Karpas-422 (cell line): ENCODE data around the gene ASH1L. TPM values are rescaled to one million over a fixed set of nuclear protein-coding genes. Genes with fewer than 3 reads are reported as not detected.
A peak's percentile ranks its signal among the peaks of the same experiment; 100 is the strongest.

ENCODE experiments used
- DNase-seq: peaks from one replicate; pipeline ENCODE4 v3.0.0-alpha.2; 2015
- H2AFZ ChIP-seq: fragments of 200-600 bp; sonication (generic); 2 replicates; pipeline ENCODE4 v1.6.1; 2014; ENCODE audit warnings: antibody characterized with exemption, low read length, mixed read lengths
- H3K27ac ChIP-seq: fragments of 200-600 bp; sonication (generic); 2 replicates; pipeline ENCODE4 v1.5.1; 2014; ENCODE audit warnings: mild to moderate bottlenecking, low read length, moderate library complexity
- H3K27me3 ChIP-seq: fragments of 200-600 bp; sonication (generic); 2 replicates; pipeline ENCODE4 v1.6.1; 2014; ENCODE audit warnings: low read length, mixed read lengths
- H3K36me3 ChIP-seq: fragments of 200-600 bp; sonication (generic); 2 replicates; pipeline ENCODE4 v1.6.1; 2014; ENCODE audit warnings: low read length, mixed read lengths; ENCODE audit not compliant: insufficient read depth
- H3K4me1 ChIP-seq: fragments of 200-600 bp; sonication (generic); 2 replicates; pipeline ENCODE4 v1.6.1; 2014; ENCODE audit warnings: mild to moderate bottlenecking, low read length, mixed read lengths
- H3K4me2 ChIP-seq: fragments of 200-600 bp; sonication (generic); 2 replicates; pipeline ENCODE4 v1.6.1; 2014; ENCODE audit warnings: low read length, low read depth, mild to moderate bottlenecking; ENCODE audit not compliant: poor library complexity, severe bottlenecking
- H3K4me3 ChIP-seq: fragments of 200-600 bp; sonication (generic); 2 replicates; pipeline ENCODE4 v1.5.1; 2014; ENCODE audit warnings: mild to moderate bottlenecking, antibody characterized with exemption, low read length, mixed read lengths
- H3K79me2 ChIP-seq: fragments of 200-600 bp; sonication (generic); 2 replicates; pipeline ENCODE4 v1.6.1; 2014; ENCODE audit warnings: mild to moderate bottlenecking, low read length, mixed read lengths
- H3K9ac ChIP-seq: fragments of 200-600 bp; sonication (generic); 2 replicates; pipeline ENCODE4 v1.6.0; 2014; ENCODE audit warnings: low read length
- H3K9me2 ChIP-seq: fragments of 200-600 bp; sonication (generic), shearing (Covaris generic); replicated peaks from 2 replicates; pipeline ENCODE4 v1.6.0; 2014; ENCODE audit warnings: mild to moderate bottlenecking, low read length, moderate library complexity; ENCODE audit not compliant: insufficient read depth
- H3K9me3 ChIP-seq: fragments of 300-700, 200-600 bp; sonication (generic); 2 replicates; pipeline ENCODE4 v1.6.1; 2014; ENCODE audit warnings: low read length, mixed read lengths
- H4K20me1 ChIP-seq: fragments of 200-600 bp; sonication (generic); 2 replicates; pipeline ENCODE4 v1.6.1; 2014; ENCODE audit warnings: mild to moderate bottlenecking, antibody characterized with exemption, low read length, low read depth; ENCODE audit not compliant: insufficient read depth
- total RNA-seq: library from RNA; depleted of rRNA; stranded (reverse); fragments of >200 nt; shearing (Covaris generic); gene quantifications from 2 replicates; pipeline ENCODE4 v1.2.3, GENCODE V29; 2014; ENCODE audit warnings: low replicate concordance

ASH1L gene
- total RNA-seq, 1 experiment from 2014 or later: 45.1 TPM

GRCh38 chr1:155322571-155322952, 240.0 kb downstream of the ASH1L start:
- H3K4me2 ChIP-seq: peak overlapping the region; percentile 98
- peak overlapping the region; percentile 99 for H3K9ac ChIP-seq
- H3K4me3 ChIP-seq: peak overlapping the region; percentile 96
- no peaks in the 10 kb centered on the region for H4K20me1 ChIP-seq
- no peaks in the 10 kb centered on the region for H3K27me3 ChIP-seq
- peaks cover 40% of the 10 kb centered on the region for H3K4me1 ChIP-seq
- H2AFZ ChIP-seq: no peak overlapping the region
- H3K36me3 ChIP-seq: peaks cover 16% of the 10 kb centered on the region; the same call in 1 of the 2 replicates
- peak; percentile 68 for DNase-seq
- no peaks in the 10 kb centered on the region for H3K9me3 ChIP-seq
- 0 out of 2 replicates have a peak overlapping the region, but pooled peaks have one; percentile 89 for H3K27ac ChIP-seq
- no peaks in the 10 kb centered on the region for H3K79me2 ChIP-seq
- H3K9me2 ChIP-seq: no peaks in the 10 kb centered on the region

GRCh38 chr1:155321639-155322503, 240.7 kb downstream of the ASH1L start:
- no peaks in the 10 kb centered on the region for H4K20me1 ChIP-seq

GRCh38 chr1:155320661-155321617, 241.7 kb downstream of the ASH1L start, which contains the start of gene RUSC1:
RUSC1 (plus strand) TSS chr1:155320894; CDS start chr1:155321774, 880 bp downstream.
- Histone ChIP-seq H3K36me3 (peaks cover 25% of the 10 kb centered on the region; the same call in 1 of the 2 replicates), H3K4me2 (peak within 1 kb of the TSS; percentile 98), H3K4me3 (peak within 1 kb of the TSS; percentile 96; the same call in 1 of the 2 replicates), H3K27me3 (no peaks in the 10 kb centered on the region), H3K79me2 (no peaks in the 10 kb centered on the region), H3K27ac (no peak within 1 kb of the TSS), H3K9ac (peak within 1 kb of the TSS; percentile 99), H3K9me3 (no peaks in the 10 kb centered on the region), H3K9me2 (no peaks in the 10 kb centered on the region), H3K4me1 (peaks cover 40% of the 10 kb centered on the region), H4K20me1 (no peaks in the 10 kb centered on the region), H2AFZ (no peak within 1 kb of the TSS)
- DNase-seq: peak; percentile 73

More at GRCh38 chr1:155321639-155322503, 240.7 kb downstream of the ASH1L start:
- H3K4me2 ChIP-seq: peak overlapping the region; percentile 98
- no peaks in the 10 kb centered on the region for H3K9me2 ChIP-seq
- no peak overlapping the region for H2AFZ ChIP-seq
- H3K36me3 ChIP-seq: peaks cover 23% of the 10 kb centered on the region; the same call in 1 of the 2 replicates
- peak overlapping the region; percentile 99 for H3K9ac ChIP-seq
- DNase-seq: peak; percentile 62
- peaks cover 40% of the 10 kb centered on the region for H3K4me1 ChIP-seq
- no peaks in the 10 kb centered on the region for H3K79me2 ChIP-seq
- no peak overlapping the region for H3K27ac ChIP-seq
- H3K4me3 ChIP-seq: peak overlapping the region; percentile 96
- H3K27me3 ChIP-seq: no peaks in the 10 kb centered on the region
- no peaks in the 10 kb centered on the region for H3K9me3 ChIP-seq

- Histone ChIP-seq H3K27me3 (no peaks in the 10 kb centered on the region), H3K79me2 (no peaks in the 10 kb centered on the region), H3K36me3 (peaks cover 25% of the 10 kb centered on the region; the same call in 1 of the 2 replicates), H3K4me2 (no peak overlapping the region), H3K9me2 (no peaks in the 10 kb centered on the region), H2AFZ (no peak overlapping the region), H3K4me3 (no peak overlapping the region), H3K27ac (no peak overlapping the region), H3K9me3 (no peaks in the 10 kb centered on the region), H3K4me1 (peaks cover 40% of the 10 kb centered on the region), H4K20me1 (no peaks in the 10 kb centered on the region), H3K9ac (no peak overlapping the region)
- no peak for DNase-seq
These were observed 242.4 kb downstream of the ASH1L start for GRCh38 chr1:155320252-155320651.

- H3K4me2 ChIP-seq: no peak overlapping the region
- peaks cover 25% of the 10 kb centered on the region; the same call in 1 of the 2 replicates for H3K36me3 ChIP-seq
- no peaks in the 10 kb centered on the region for H3K9me2 ChIP-seq
- no peak for DNase-seq
- H3K27ac ChIP-seq: no peak overlapping the region
- H2AFZ ChIP-seq: no peak overlapping the region
- no peak overlapping the region; the same call in 1 of the 2 replicates for H3K9ac ChIP-seq
- peaks cover 32% of the 10 kb centered on the region for H3K4me1 ChIP-seq
- no peaks in the 10 kb centered on the region for H4K20me1 ChIP-seq
- H3K9me3 ChIP-seq: no peaks in the 10 kb centered on the region
- no peak overlapping the region for H3K4me3 ChIP-seq
- H3K79me2 ChIP-seq: no peaks in the 10 kb centered on the region
- no peaks in the 10 kb centered on the region for H3K27me3 ChIP-seq
These were observed 243.1 kb downstream of the ASH1L start for GRCh38 chr1:155319536-155319935.

GRCh38 chr1:155318082-155318481, 244.5 kb downstream of the ASH1L start:
- Histone ChIP-seq H3K79me2 (peaks cover 4% of the 10 kb centered on the region; the same call in 1 of the 2 replicates), H3K4me2 (no peak overlapping the region), H3K9me2 (no peaks in the 10 kb centered on the region), H4K20me1 (no peaks in the 10 kb centered on the region), H3K9ac (no peak overlapping the region), H3K36me3 (peaks cover 30% of the 10 kb centered on the region; the same call in 1 of the 2 replicates), H3K27me3 (no peaks in the 10 kb centered on the region), H3K9me3 (no peaks in the 10 kb centered on the region), H3K4me3 (no peak overlapping the region), H3K4me1 (peaks cover 26% of the 10 kb centered on the region), H3K27ac (no peak overlapping the region), H2AFZ (no peak overlapping the region)
- no peak for DNase-seq

GRCh38 chr1:155316922-155317321, 245.7 kb downstream of the ASH1L start:
- H3K36me3 ChIP-seq: peaks cover 32% of the 10 kb centered on the region; the same call in 1 of the 2 replicates
- no peaks in the 10 kb centered on the region for H3K9me2 ChIP-seq

More at GRCh38 chr1:155316922-155317321, 245.7 kb downstream of the ASH1L start:
- H3K9me3 ChIP-seq: no peaks in the 10 kb centered on the region
- H3K79me2 ChIP-seq: peaks cover 13% of the 10 kb centered on the region
- no peak overlapping the region for H3K4me3 ChIP-seq
- peaks cover 17% of the 10 kb centered on the region for H3K4me1 ChIP-seq
- H3K4me2 ChIP-seq: no peak overlapping the region
- H3K9ac ChIP-seq: no peak overlapping the region
- no peak overlapping the region for H3K27ac ChIP-seq
- H4K20me1 ChIP-seq: no peaks in the 10 kb centered on the region
- DNase-seq: no peak
- H2AFZ ChIP-seq: no peak overlapping the region
- no peaks in the 10 kb centered on the region for H3K27me3 ChIP-seq
